ENCODE data around the gene SORBS2. TPM values are rescaled to one million over a fixed set of nuclear protein-coding genes. Genes with fewer than 3 reads are reported as not detected.

Gene SORBS2
- total RNA-seq, 1 experiment from 2014 or later: 9.7 TPM

DNA sequence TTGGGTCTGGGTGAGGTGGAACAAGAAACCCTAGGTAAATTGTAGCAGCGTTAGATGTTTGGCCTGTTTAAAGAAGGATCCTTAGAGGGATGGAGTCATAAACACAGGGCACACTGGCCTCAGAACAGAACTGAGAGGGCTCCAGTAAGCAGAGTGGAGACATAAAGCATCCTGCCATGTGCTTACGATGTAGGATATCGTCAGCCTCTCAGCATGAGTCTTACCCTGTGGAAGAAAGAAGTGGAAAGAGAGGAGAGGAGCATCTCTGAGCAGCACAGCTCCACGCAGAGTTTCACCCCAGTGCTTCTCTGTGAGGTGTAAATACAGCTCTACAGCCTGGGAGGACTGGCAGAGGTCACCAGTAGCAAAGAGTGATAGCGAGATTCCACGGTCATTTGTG lies 27.8 kb upstream of the SORBS2 start:
- Histone ChIP-seq H3K23ac (ENCODE audit: insufficient read length, low read depth, low read length) (no peak overlapping the region), H4K8ac (replicated peaks; ENCODE audit: insufficient read length, low read depth, low read length) (peak overlapping the region; percentile 12), H3K79me2 (ENCODE audit: insufficient read depth, low read length) (no peaks in the 10 kb centered on the region), H2BK20ac (ENCODE audit: low read depth, low read length, poor library complexity, severe bottlenecking) (no peak overlapping the region), H2AFZ (ENCODE audit: low read length) (no peak overlapping the region), H3K23me2 (ENCODE audit: insufficient read length, low read depth, low read length, poor library complexity, severe bottlenecking) (no peaks in the 10 kb centered on the region), H4K91ac (ENCODE audit: insufficient read length, low read depth, low read length) (no peak overlapping the region), H3K27me3 (ENCODE audit: insufficient read depth, low read length) (no peaks in the 10 kb centered on the region), H2BK5ac (ENCODE audit: insufficient read length, low read length) (peak overlapping the region; percentile 0), H4K5ac (ENCODE audit: insufficient read length, low read depth, low read length) (no peak overlapping the region), H3K4me1 (ENCODE audit: insufficient read depth, low read length) (peaks cover 26% of the 10 kb centered on the region; the same call in 1 of the 2 replicates), H2BK120ac (ENCODE audit: low read depth, low read length, poor library complexity, severe bottlenecking) (peak overlapping the region; percentile 63), H3K9ac (ENCODE audit: extremely low read depth, insufficient read length, low read length) (no peak overlapping the region), H2BK15ac (ENCODE audit: low read depth, low read length) (no peak overlapping the region), H2BK12ac (ENCODE audit: insufficient read length, low read depth, low read length) (peak overlapping the region; percentile 27), H3T11ph (ENCODE audit: low read length) (no peak overlapping the region), H3K9me3 (ENCODE audit: control insufficient read depth, low read depth, low read length) (no peaks in the 10 kb centered on the region), H3K18ac (ENCODE audit: insufficient read length, low read depth, low read length) (peak overlapping the region; percentile 81), H4K20me1 (ENCODE audit: control insufficient read depth, insufficient read depth, insufficient read length) (no peaks in the 10 kb centered on the region), H3K4ac (ENCODE audit: low read depth, low read length) (no peak overlapping the region), H3K79me1 (ENCODE audit: insufficient read depth, low read depth, low read length, poor library complexity, severe bottlenecking) (no peaks in the 10 kb centered on the region), H3K4me2 (ENCODE audit: insufficient read depth, insufficient read length, low read length) (no peak overlapping the region), H3K56ac (ENCODE audit: insufficient read length, low read depth, low read length) (no peak overlapping the region), H2AK5ac (ENCODE audit: insufficient read length, low read length) (no peak overlapping the region), H3K14ac (ENCODE audit: insufficient read depth, low read length) (no peak overlapping the region), H3K27ac (ENCODE audit: insufficient read length, low read depth, low read length) (peak overlapping the region; percentile 100)
- no CpG with 5 or more reads among the region's 6 CpGs for WGBS (ENCODE audit: extremely low coverage, insufficient read length, low lambda C conversion rate)
- Mint-ChIP-seq H3K27me3 (ENCODE audit: low read depth) (no peaks in the 10 kb centered on the region), H3K9me3 (peaks cover 6 to 9% of the 10 kb centered on the region in 2 experiments; a peak in 4 of 5 replicates), H3K36me3 (ENCODE audit: insufficient read depth in 1 of 3, low read depth in 3 of 3) (peaks cover 2 to 17% (median 14%) of the 10 kb centered on the region in 3 experiments; a peak in 4 of 7 replicates), H3K27ac (no peak overlapping the region), H3K4me1 (peaks cover 23 to 35% of the 10 kb centered on the region in 2 experiments), H3K4me3 (no peak overlapping the region)
- TF ChIP-seq, protein P1, sequence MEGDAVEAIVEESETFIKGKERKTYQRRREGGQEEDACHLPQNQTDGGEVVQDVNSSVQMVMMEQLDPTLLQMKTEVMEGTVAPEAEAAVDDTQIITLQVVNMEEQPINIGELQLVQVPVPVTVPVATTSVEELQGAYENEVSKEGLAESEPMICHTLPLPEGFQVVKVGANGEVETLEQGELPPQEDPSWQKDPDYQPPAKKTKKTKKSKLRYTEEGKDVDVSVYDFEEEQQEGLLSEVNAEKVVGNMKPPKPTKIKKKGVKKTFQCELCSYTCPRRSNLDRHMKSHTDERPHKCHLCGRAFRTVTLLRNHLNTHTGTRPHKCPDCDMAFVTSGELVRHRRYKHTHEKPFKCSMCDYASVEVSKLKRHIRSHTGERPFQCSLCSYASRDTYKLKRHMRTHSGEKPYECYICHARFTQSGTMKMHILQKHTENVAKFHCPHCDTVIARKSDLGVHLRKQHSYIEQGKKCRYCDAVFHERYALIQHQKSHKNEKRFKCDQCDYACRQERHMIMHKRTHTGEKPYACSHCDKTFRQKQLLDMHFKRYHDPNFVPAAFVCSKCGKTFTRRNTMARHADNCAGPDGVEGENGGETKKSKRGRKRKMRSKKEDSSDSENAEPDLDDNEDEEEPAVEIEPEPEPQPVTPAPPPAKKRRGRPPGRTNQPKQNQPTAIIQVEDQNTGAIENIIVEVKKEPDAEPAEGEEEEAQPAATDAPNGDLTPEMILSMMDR (conservative IDR thresholded peaks at IDR 0.05): no peak
- no peak for DNase-seq
